Endothelial cell (in vitro differentiated cells): ENCODE measurements around the gene EXO1. TPM values are rescaled to one million over a fixed set of nuclear protein-coding genes. Genes with fewer than 3 reads are reported as not detected.

Source experiments
- DNase-seq: peaks from one replicate; pipeline ENCODE4 v3.0.0; 2021; ENCODE audit warnings: low spot score
- H3K27ac Mint-ChIP-seq: one replicate; pipeline ENCODE4 v1.8.0; 2021; ENCODE audit warnings: mixed read lengths, inconsistent platforms; ENCODE audit not compliant: unreplicated experiment
- H3K27me3 Mint-ChIP-seq: one replicate; pipeline ENCODE4 v1.8.0; 2021; ENCODE audit warnings: mild to moderate bottlenecking, moderate library complexity, mixed read lengths, inconsistent platforms; ENCODE audit not compliant: unreplicated experiment
- H3K36me3 Mint-ChIP-seq: one replicate; pipeline ENCODE4 v1.8.0; 2021; ENCODE audit warnings: mild to moderate bottlenecking, low read depth, mixed read lengths, inconsistent platforms; ENCODE audit not compliant: unreplicated experiment
- H3K4me1 Mint-ChIP-seq: one replicate; pipeline ENCODE4 v1.8.0; 2021; ENCODE audit warnings: mild to moderate bottlenecking, mixed read lengths, inconsistent platforms; ENCODE audit not compliant: unreplicated experiment
- H3K4me3 Mint-ChIP-seq: one replicate; pipeline ENCODE4 v1.8.0; 2021; ENCODE audit warnings: mild to moderate bottlenecking, mixed read lengths, inconsistent platforms; ENCODE audit not compliant: unreplicated experiment
- H3K9me3 Mint-ChIP-seq: one replicate; pipeline ENCODE4 v1.8.0; 2021; ENCODE audit warnings: mixed read lengths, inconsistent platforms; ENCODE audit not compliant: unreplicated experiment
- CTCF ChIP-seq: fragments of 200-600 bp; sonication (generic); IDR thresholded peaks from one replicate; pipeline ENCODE4 v1.5.0; 2021; ENCODE audit warnings: antibody characterized with exemption; ENCODE audit not compliant: unreplicated experiment
- total RNA-seq: library from RNA; stranded (reverse); fragmentation: NEBNext Ultra II Directional; extraction: Animal tissue kit (Norgen Biotek cat#: 25700); gene quantifications from one replicate; pipeline ENCODE4 v1.2.1, GENCODE V29; 2021; ENCODE audit not compliant: unreplicated experiment

Gene EXO1
- total RNA-seq, 1 donor from 2014 or later: 6.5 TPM

- H3K4me1 Mint-ChIP-seq: peaks cover 22% of the 10 kb centered on the region
- H3K9me3 Mint-ChIP-seq: no peaks in the 10 kb centered on the region
- H3K36me3 Mint-ChIP-seq: no peaks in the 10 kb centered on the region
- TF ChIP-seq CTCF: no peak
- peak overlapping the region; percentile 11 for H3K27ac Mint-ChIP-seq
- DNase-seq: no peak
- no peak overlapping the region for H3K4me3 Mint-ChIP-seq
- peaks cover 2% of the 10 kb centered on the region for H3K27me3 Mint-ChIP-seq
These were observed 79.3 kb downstream of the EXO1 start for GRCh38 chr1:241927321-241927720.

GRCh38 chr1:241932845-241933244 is 84.8 kb downstream of the EXO1 start:
- H3K27ac Mint-ChIP-seq: no peak overlapping the region
- no peaks in the 10 kb centered on the region for H3K36me3 Mint-ChIP-seq
- DNase-seq: peak; percentile 56

GRCh38 chr1:241934201-241934848 is 86.3 kb downstream of the EXO1 start:
- Mint-ChIP-seq H3K36me3 (no peaks in the 10 kb centered on the region), H3K9me3 (no peaks in the 10 kb centered on the region), H3K4me1 (peaks cover 8% of the 10 kb centered on the region), H3K4me3 (no peak overlapping the region), H3K27ac (peak overlapping the region; percentile 45), H3K27me3 (peaks cover 1% of the 10 kb centered on the region)
- no peak for TF ChIP-seq CTCF
- DNase-seq: peak; percentile 43

More at GRCh38 chr1:241932845-241933244, 84.8 kb downstream of the EXO1 start:
- no peaks in the 10 kb centered on the region for H3K9me3 Mint-ChIP-seq
- no peaks in the 10 kb centered on the region for H3K27me3 Mint-ChIP-seq
- no peak overlapping the region for H3K4me3 Mint-ChIP-seq
- TF ChIP-seq CTCF: no peak
- H3K4me1 Mint-ChIP-seq: peaks cover 8% of the 10 kb centered on the region

GRCh38 chr1:241934866-241935265 is 86.9 kb downstream of the EXO1 start:
- no peak for TF ChIP-seq CTCF
- Mint-ChIP-seq H3K36me3 (no peaks in the 10 kb centered on the region), H3K27ac (no peak overlapping the region), H3K4me3 (no peak overlapping the region), H3K4me1 (peaks cover 8% of the 10 kb centered on the region), H3K27me3 (peaks cover 1% of the 10 kb centered on the region), H3K9me3 (no peaks in the 10 kb centered on the region)
- DNase-seq: no peak

Other genes with a start within 250 kb of the EXO1 start
- gene CHML, start 207.8 kb upstream of the EXO1 start, total RNA-seq: 15.2 TPM
- gene OPN3, start 207.8 kb upstream of the EXO1 start, total RNA-seq: 19.7 TPM
- 0.80 TPM for gene WDR64, start 195.9 kb upstream of the EXO1 start, total RNA-seq
- not detected for gene BECN2, start 109.6 kb downstream of the EXO1 start, total RNA-seq
- gene MAP1LC3C, start 150.9 kb downstream of the EXO1 start, total RNA-seq: 1.7 TPM